ENCODE measurements around the gene LANCL2.

The LANCL2 gene

GRCh38 chr7:55436457-55436856 is 71.3 kb downstream of the LANCL2 start:
- in situ Hi-C loops (cut with HindIII; ENCODE audit: low sequenced_read_pairs), result no loop called here

- in situ Hi-C loops (cut with HindIII; ENCODE audit: low sequenced_read_pairs), result no loop called here
Measured at GRCh38 chr7:55437375-55437774, 72.2 kb downstream of the LANCL2 start.

- in situ Hi-C loops (cut with HindIII; ENCODE audit: low sequenced_read_pairs), result no loop called here
Measured at GRCh38 chr7:55438085-55438756, 73.1 kb downstream of the LANCL2 start.

GRCh38 chr7:55438757-55439525 is 73.8 kb downstream of the LANCL2 start:
- in situ Hi-C loops (cut with HindIII; ENCODE audit: low sequenced_read_pairs), result no loop called here

GRCh38 chr7:55439627-55440026 is 74.5 kb downstream of the LANCL2 start:
- in situ Hi-C loops (cut with HindIII; ENCODE audit: low sequenced_read_pairs), result no loop called here

GRCh38 chr7:55440040-55440690 is 75.0 kb downstream of the LANCL2 start:
- in situ Hi-C loops (cut with HindIII; ENCODE audit: low sequenced_read_pairs), result no loop called here

GRCh38 chr7:55441002-55441401 is 75.9 kb downstream of the LANCL2 start:
- in situ Hi-C loops (cut with HindIII; ENCODE audit: low sequenced_read_pairs), result no loop called here

- in situ Hi-C loops (cut with HindIII; ENCODE audit: low sequenced_read_pairs), result no loop called here
Measured at GRCh38 chr7:55441774-55442522, 76.8 kb downstream of the LANCL2 start.

- in situ Hi-C loops (cut with HindIII; ENCODE audit: low sequenced_read_pairs), result no loop called here
Measured at GRCh38 chr7:55444786-55445185, 79.6 kb downstream of the LANCL2 start.

GRCh38 chr7:55448526-55448925 is 83.4 kb downstream of the LANCL2 start:
- in situ Hi-C loops (cut with HindIII; ENCODE audit: low sequenced_read_pairs), result no loop called here

- in situ Hi-C loops (cut with HindIII; ENCODE audit: low sequenced_read_pairs), result no loop called here
Measured at GRCh38 chr7:55449205-55449991, 84.3 kb downstream of the LANCL2 start.

GRCh38 chr7:55449992-55450535 is 84.9 kb downstream of the LANCL2 start:
- in situ Hi-C loops (cut with HindIII; ENCODE audit: low sequenced_read_pairs), result loop anchor here (5.0 kb wide), 1 partner anchor 62 kb away; no protein-coding TSS in a partner anchor

- in situ Hi-C loops (cut with HindIII; ENCODE audit: low sequenced_read_pairs), result loop anchor here (5.0 kb wide), 1 partner anchor 59 kb away; no protein-coding TSS in a partner anchor
Measured at GRCh38 chr7:55452971-55453370, 87.8 kb downstream of the LANCL2 start.

- in situ Hi-C loops (cut with HindIII; ENCODE audit: low sequenced_read_pairs), result no loop called here
Measured at GRCh38 chr7:55457801-55458200, 92.7 kb downstream of the LANCL2 start.

- in situ Hi-C loops (cut with HindIII; ENCODE audit: low sequenced_read_pairs), result no loop called here
Measured at GRCh38 chr7:55458351-55458750, 93.2 kb downstream of the LANCL2 start.

GRCh38 chr7:55463686-55464262 is 98.6 kb downstream of the LANCL2 start:
- in situ Hi-C loops (cut with HindIII; ENCODE audit: low sequenced_read_pairs), result no loop called here

GRCh38 chr7:55464422-55464821 is 99.3 kb downstream of the LANCL2 start:
- in situ Hi-C loops (cut with HindIII; ENCODE audit: low sequenced_read_pairs), result no loop called here

GRCh38 chr7:55465691-55466090 is 100.6 kb downstream of the LANCL2 start:
- in situ Hi-C loops (cut with HindIII; ENCODE audit: low sequenced_read_pairs), result no loop called here

GRCh38 chr7:55467047-55467593 is 102.0 kb downstream of the LANCL2 start:
- in situ Hi-C loops (cut with HindIII; ENCODE audit: low sequenced_read_pairs), result no loop called here
